ENCODE measurements around the gene CCDC102A. TPM values are rescaled to one million over a fixed set of nuclear protein-coding genes. Genes with fewer than 3 reads are reported as not detected.
A peak's percentile ranks its signal among the peaks of the same experiment; 100 is the strongest.

The CCDC102A gene
- total and polyA plus RNA-seq, 8 donors, result 1.7 to 14.5 (median 4.1) TPM; not detected in 1

DNA sequence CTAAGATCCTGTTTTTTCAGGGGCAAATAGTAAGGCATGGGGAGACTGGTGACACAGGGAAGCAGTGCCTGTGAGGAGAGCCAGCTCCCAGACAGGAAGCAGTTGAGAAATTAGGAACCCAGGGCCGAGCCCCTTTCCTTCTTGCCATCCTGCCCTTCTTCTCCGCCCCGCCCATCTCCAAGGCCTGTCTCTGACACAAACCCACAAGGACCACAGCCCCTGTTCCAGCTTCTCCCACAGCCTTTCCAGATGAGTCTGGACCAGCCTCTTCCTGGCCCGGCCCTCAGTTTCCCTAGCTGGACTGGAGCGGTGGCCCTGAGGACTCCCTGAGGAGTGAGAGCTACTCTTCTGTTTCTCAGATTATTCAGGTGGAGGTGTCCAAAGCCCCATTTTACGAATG, 9.9 kb downstream of the CCDC102A start:
- peaks cover 16 to 26% (median 20%) of the 10 kb centered on the region in 4 donors for H3K4me1 ChIP-seq
- 88 to 96% (median 91%) methylated on average over 6 of the region's 6 CpGs for WGBS, 5 donors
- H3K4me3 ChIP-seq, result no peak overlapping the region
- H3K9me3 ChIP-seq, result no peaks in the 10 kb centered on the region
- intact Hi-C loops (cut with DNase I; ENCODE audit: low total_unique reads), result no loop called here
- TF ChIP-seq, protein P1, sequence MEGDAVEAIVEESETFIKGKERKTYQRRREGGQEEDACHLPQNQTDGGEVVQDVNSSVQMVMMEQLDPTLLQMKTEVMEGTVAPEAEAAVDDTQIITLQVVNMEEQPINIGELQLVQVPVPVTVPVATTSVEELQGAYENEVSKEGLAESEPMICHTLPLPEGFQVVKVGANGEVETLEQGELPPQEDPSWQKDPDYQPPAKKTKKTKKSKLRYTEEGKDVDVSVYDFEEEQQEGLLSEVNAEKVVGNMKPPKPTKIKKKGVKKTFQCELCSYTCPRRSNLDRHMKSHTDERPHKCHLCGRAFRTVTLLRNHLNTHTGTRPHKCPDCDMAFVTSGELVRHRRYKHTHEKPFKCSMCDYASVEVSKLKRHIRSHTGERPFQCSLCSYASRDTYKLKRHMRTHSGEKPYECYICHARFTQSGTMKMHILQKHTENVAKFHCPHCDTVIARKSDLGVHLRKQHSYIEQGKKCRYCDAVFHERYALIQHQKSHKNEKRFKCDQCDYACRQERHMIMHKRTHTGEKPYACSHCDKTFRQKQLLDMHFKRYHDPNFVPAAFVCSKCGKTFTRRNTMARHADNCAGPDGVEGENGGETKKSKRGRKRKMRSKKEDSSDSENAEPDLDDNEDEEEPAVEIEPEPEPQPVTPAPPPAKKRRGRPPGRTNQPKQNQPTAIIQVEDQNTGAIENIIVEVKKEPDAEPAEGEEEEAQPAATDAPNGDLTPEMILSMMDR (IDR thresholded peaks at IDR 0.05), result no peak
- no peak for TF ChIP-seq POLR2A (IDR thresholded peaks at IDR 0.05)
- no peak for TF ChIP-seq POLR2AphosphoS5 (IDR thresholded peaks at IDR 0.05)
- TF ChIP-seq EP300 (IDR thresholded peaks at IDR 0.05), result no peak
- DNase-seq, result no peak
- H3K27me3 ChIP-seq, result peaks cover 0 to 4% (median 0%) of the 10 kb centered on the region in 3 donors
- H3K36me3 ChIP-seq, result peaks cover 0 to 22% (median 8%) of the 10 kb centered on the region in 4 donors
- no peak overlapping the region for H3K27ac ChIP-seq

DNA sequence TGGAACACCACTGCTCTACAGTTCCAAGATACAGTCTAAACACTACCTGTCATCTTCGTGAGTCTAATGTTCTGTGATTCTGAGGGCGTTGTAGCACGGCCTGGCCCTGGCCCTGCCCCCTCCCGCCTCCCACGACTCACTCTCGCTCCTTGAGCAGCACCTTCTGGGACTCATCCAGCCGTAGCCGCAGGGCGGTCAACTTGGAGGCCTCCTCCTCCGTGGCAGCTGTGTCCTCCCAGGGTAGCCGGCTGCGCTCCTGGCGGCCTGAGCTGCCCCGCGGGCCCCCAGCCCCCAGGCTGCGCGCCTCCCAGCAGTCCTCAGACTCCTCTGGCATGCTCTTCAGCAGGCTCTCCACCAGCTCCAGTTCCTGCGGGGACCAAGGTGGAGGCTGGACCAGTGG, 10.6 kb downstream of the CCDC102A start:
- Histone ChIP-seq H3K4me3 (no peak overlapping the region), H3K27me3 (peaks cover 0 to 4% (median 0%) of the 10 kb centered on the region in 3 donors), H3K27ac (no peak overlapping the region), H3K36me3 (peaks cover 0 to 30% (median 10%) of the 10 kb centered on the region in 4 donors), H3K4me1 (peaks cover 16 to 19% (median 18%) of the 10 kb centered on the region in 4 donors), H3K9me3 (no peaks in the 10 kb centered on the region)
- intact Hi-C loops (cut with DNase I; ENCODE audit: low total_unique reads), result no loop called here
- TF ChIP-seq EP300 (IDR thresholded peaks at IDR 0.05), result no peak
- no peak for TF ChIP-seq POLR2AphosphoS5 (IDR thresholded peaks at IDR 0.05)
- TF ChIP-seq POLR2A (IDR thresholded peaks at IDR 0.05), result no peak
- TF ChIP-seq, protein P1 (IDR thresholded peaks at IDR 0.05), result no peak
- no peak for DNase-seq
- WGBS, 5 donors, result 82 to 90% (median 89%) methylated on average over 8 to 18 of the region's 18 CpGs

DNA sequence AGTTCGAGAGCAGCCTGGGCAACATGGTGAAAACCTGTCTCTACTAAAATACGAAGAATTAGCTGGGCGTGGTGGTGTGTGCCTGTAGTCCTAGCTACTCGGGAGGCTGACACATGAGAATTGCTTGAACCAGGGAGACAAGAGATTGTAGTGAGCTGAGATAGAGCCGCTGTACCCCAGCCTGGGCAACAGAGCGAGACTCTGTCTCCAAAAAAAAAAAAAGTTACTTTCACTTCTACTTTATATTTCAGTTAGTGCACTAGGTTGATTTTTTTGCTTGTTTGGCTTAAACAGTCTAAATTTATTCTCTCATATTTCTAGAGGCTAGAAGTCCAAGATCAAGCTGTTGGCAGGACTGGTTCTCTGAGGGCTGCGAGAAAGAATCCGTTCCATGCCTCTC, 13.4 kb downstream of the CCDC102A start:
- no peaks in the 10 kb centered on the region for H3K27me3 ChIP-seq
- peaks cover 0 to 6% (median 2%) of the 10 kb centered on the region in 4 donors for H3K4me1 ChIP-seq
- peaks cover 0 to 39% (median 21%) of the 10 kb centered on the region in 4 donors for H3K36me3 ChIP-seq
- DNase-seq, result no peak
- no peak overlapping the region for H3K27ac ChIP-seq
- intact Hi-C loops (cut with DNase I; ENCODE audit: low total_unique reads), result no loop called here
- WGBS, 5 donors, result 87 to 93% (median 89%) methylated on average over 8 of the region's 8 CpGs
- TF ChIP-seq EP300 (IDR thresholded peaks at IDR 0.05) (no peak), POLR2AphosphoS5 (IDR thresholded peaks at IDR 0.05) (no peak), POLR2A (IDR thresholded peaks at IDR 0.05) (no peak)
- TF ChIP-seq, protein P1 (IDR thresholded peaks at IDR 0.05), result no peak
- no peak overlapping the region for H3K4me3 ChIP-seq
- no peaks in the 10 kb centered on the region for H3K9me3 ChIP-seq

DNA sequence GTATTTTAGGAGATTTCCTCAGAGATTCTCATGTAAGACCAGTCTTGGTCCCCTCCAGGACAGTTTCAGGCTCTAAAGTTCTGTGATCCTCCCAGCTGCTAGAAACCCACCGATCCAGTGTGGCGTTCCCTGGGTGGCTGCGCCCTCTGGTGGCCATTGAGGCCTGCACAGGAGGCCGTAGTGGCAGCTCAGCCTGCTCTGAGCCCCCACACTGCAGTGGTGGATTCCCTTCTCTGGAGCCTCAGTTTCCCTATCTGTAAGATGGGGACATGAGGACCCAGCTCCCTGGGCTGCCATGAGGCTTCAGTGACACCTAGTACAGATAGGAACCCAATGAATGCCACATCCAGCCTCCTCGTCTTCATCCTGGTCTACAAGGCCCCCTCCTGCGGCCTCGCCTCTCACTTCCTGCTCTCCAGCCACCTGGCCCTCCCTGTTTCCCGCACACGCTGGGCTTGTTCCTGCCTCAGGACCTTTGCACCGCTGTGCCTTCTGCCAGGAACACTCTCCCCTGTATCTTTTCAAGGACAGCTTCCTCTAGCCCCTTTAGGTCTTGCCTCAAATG, 16.5 kb downstream of the CCDC102A start:
- H3K4me3 ChIP-seq, result no peak overlapping the region
- intact Hi-C loops (cut with DNase I; ENCODE audit: low total_unique reads), result loop anchor here (10.0 kb wide), 2 partner anchors 95 to 215 kb away; no protein-coding TSS in a partner anchor
- TF ChIP-seq POLR2AphosphoS5 (IDR thresholded peaks at IDR 0.05), result peak in 1 of 3 donors; percentile 60
- TF ChIP-seq POLR2A (IDR thresholded peaks at IDR 0.05), result no peak
- TF ChIP-seq EP300 (IDR thresholded peaks at IDR 0.05), result no peak
- TF ChIP-seq, protein P1 (IDR thresholded peaks at IDR 0.05), result peak in 6 of 7 experiments; percentile 8 to 95 (median 92)
- peak; percentile 84 to 92 for DNase-seq
- no peak overlapping the region for H3K27ac ChIP-seq
- no peaks in the 10 kb centered on the region for H3K27me3 ChIP-seq
- WGBS, 5 donors, result 32 to 36% (median 35%) methylated on average over 10 of the region's 10 CpGs
- no peaks in the 10 kb centered on the region for H3K9me3 ChIP-seq
- H3K36me3 ChIP-seq, result peaks cover 0 to 63% (median 41%) of the 10 kb centered on the region in 4 donors
- peaks cover 0 to 6% (median 2%) of the 10 kb centered on the region in 4 donors for H3K4me1 ChIP-seq
